ENCODE data around the gene CTU2. TPM values are rescaled to one million over a fixed set of nuclear protein-coding genes. Genes with fewer than 3 reads are reported as not detected.
A peak's percentile ranks its signal among the peaks of the same experiment; 100 is the strongest.

The CTU2 gene
- total and polyA plus RNA-seq, 2 of the 8 experiments (the other 6 are each of a cell fraction or from before 2014, with no cell fraction given), result 32.7 to 42.9 TPM

DNA sequence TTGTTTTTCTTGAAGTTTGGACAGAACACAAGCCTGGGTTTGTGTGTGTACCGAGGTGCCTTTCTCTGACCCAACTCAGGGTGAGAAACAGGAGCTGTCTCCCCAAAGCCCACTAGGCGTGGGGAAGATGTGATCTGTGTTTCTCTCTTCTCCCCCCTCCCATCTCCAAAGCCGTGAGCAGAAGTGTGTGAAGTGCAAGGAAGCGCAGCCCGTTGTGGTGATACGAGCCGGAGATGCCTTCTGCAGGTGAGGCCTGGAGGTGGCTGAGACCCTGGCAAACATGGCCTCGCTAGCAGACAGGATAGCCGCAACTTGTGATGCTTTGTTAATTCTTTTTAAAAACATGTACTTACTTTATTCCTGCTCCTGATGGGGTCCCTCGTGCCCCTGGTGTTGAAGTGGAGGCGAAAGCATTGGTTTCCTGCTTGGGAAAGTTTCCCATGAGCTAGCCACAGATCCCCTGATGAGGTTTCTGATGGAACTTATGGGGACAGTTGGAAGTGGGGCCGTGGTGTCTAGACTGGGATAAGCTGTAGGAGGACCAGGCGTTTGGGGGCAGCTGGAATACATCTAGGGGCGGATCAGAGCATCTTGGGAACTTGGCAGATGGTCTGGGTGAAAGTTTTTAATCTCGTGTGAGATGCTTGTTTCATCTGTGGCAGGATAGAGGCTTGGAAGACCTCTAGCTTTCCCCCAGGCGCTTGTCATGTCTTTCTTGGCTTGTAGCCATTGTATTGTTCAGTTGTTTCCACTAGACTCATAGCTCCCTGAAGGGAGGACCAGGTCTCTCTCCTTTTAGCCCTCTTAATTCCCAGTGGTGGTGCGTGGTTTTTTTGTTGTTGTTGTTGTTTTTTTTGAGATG is 893 bp downstream of the CTU2 start:
- Histone ChIP-seq H3K4me3 (ENCODE audit: extremely low read depth in 1 of 4, insufficient read depth in 2 of 4, low read depth in 3 of 4, low read length in 4 of 4) (peak overlapping the region; percentile 86 to 100 (median 92)), H3K23me2 (ENCODE audit: low read depth, low read length) (peaks cover 15% of the 10 kb centered on the region; the same call in 1 of the 2 replicates), H2BK20ac (ENCODE audit: low read length) (no peak overlapping the region), H3K14ac (ENCODE audit: insufficient read length) (no peak overlapping the region), H3K9ac (replicated peaks in 1 of 4; ENCODE audit: extremely low read depth in 1 of 4, low read depth in 3 of 4, low read length in 3 of 4) (peak overlapping the region in 3 of 4 experiments; percentile 7 to 88 (median 46); a peak in 6 of 7 replicates), H3K36me3 (ENCODE audit: control insufficient read depth in 2 of 4, insufficient read depth in 4 of 4, low read length in 3 of 4) (no peaks in the 10 kb centered on the region), H4K5ac (ENCODE audit: insufficient read length, low read depth, low read length) (no peak overlapping the region), H3K27ac (ENCODE audit: low read depth, low read length) (no peak overlapping the region), H3K56ac (replicated peaks; ENCODE audit: insufficient read length, low read depth, low read length) (no peak overlapping the region), H4K8ac (ENCODE audit: extremely low read depth, insufficient read depth, low read length) (peak overlapping the region; percentile 91; the same call in 1 of the 2 replicates), H3K4me2 (ENCODE audit: insufficient read depth in 1 of 2, low read depth in 2 of 2, low read length in 2 of 2) (peak overlapping the region; percentile 90 to 98), H2BK15ac (ENCODE audit: low read length) (no peak overlapping the region), H2BK5ac (ENCODE audit: low read depth, low read length) (no peak overlapping the region), H3K4me1 (replicated peaks in 1 of 4; ENCODE audit: control insufficient read depth in 3 of 4, insufficient read depth in 4 of 4, low read length in 3 of 4) (peaks cover 0 to 8% (median 3%) of the 10 kb centered on the region in 4 experiments; a peak in 4 of 7 replicates), H3K79me2 (ENCODE audit: control insufficient read depth in 1 of 2, insufficient read depth in 2 of 2, low read length in 2 of 2) (peaks cover 0 to 39% of the 10 kb centered on the region in 2 experiments; a peak in 2 of 4 replicates), H2BK12ac (ENCODE audit: low read depth, low read length) (no peak overlapping the region), H2AK5ac (ENCODE audit: low read depth, low read length) (no peak overlapping the region), H2AFZ (ENCODE audit: low read length) (0 out of 2 replicates have a peak overlapping the region, but pooled peaks have one; percentile 68), H3K79me1 (ENCODE audit: low read depth, low read length) (peaks cover 16% of the 10 kb centered on the region), H4K91ac (replicated peaks; ENCODE audit: insufficient read length, low read length) (no peak overlapping the region), H2BK120ac (replicated peaks; ENCODE audit: low read depth, low read length) (no peak overlapping the region), H3K23ac (ENCODE audit: insufficient read length) (no peak overlapping the region), H4K20me1 (replicated peaks in 1 of 2; ENCODE audit: control insufficient read depth in 1 of 2, insufficient read depth in 2 of 2, low read length in 2 of 2) (peaks cover 1 to 4% of the 10 kb centered on the region in 2 experiments), H3K27me3 (replicated peaks in 1 of 4; ENCODE audit: control insufficient read depth in 3 of 4, extremely low read depth in 1 of 4, insufficient read depth in 3 of 4, low read length in 3 of 4) (no peaks in the 10 kb centered on the region), H3K4ac (replicated peaks; ENCODE audit: insufficient read length, low read depth, low read length) (no peak overlapping the region), H3K9me3 (ENCODE audit: insufficient read depth in 2 of 2, low read depth in 1 of 2, low read length in 1 of 2) (no peaks in the 10 kb centered on the region), H3K18ac (ENCODE audit: extremely low read depth, low read length) (no peak overlapping the region)
- peak; percentile 17 for TF ChIP-seq SAP30 (IDR thresholded peaks at IDR 0.05; ENCODE audit: insufficient read depth, insufficient replicate concordance, low read length)
- no peak for TF ChIP-seq TAF1 (IDR thresholded peaks at IDR 0.05; ENCODE audit: low read depth, low read length)
- no peak for DNase-seq (ENCODE audit: low read depth in 1 of 2, low spot score in 2 of 2)
- no peak for FAIRE-seq
- WGBS, 2 experiments (ENCODE audit: extremely low coverage in 1 of 2, insufficient coverage in 1 of 2, insufficient read length in 1 of 2, insufficient replicate concordance in 2 of 2, low coverage in 1 of 2, low lambda C conversion rate in 2 of 2, missing lambda C conversion rate in 1 of 2), result 64% methylated on average over 16 of the region's 17 CpGs; no CpG with 5 or more reads in 1 of the 2 experiments
- ChIA-PET POLR2A (ENCODE audit: partially characterized antibody) (interaction anchor here (0.7 to 2.3 kb wide), 10 partner anchors 8 to 512 kb away, joined by 3 to 8 read pairs (median 3); no protein-coding TSS in a partner anchor), CTCF (ENCODE audit: partially characterized antibody) (interaction anchor here (0.9 to 3.3 kb wide), 7 partner anchors 8 to 74 kb away, joined by 3 to 14 read pairs (median 5); no protein-coding TSS in a partner anchor)

Measured in H1 (cell line).